ENCODE data around the gene EWSR1.
"Not testable (repeated sequence)": the region's sequence is repeated elsewhere in the genome, so short reads cannot be mapped to it uniquely, and the experiment has no call there.

EWSR1 gene

GRCh38 chr22:29243874-29244446, 24.1 kb upstream of the EWSR1 start:
- TF ChIP-seq CTCF (IDR thresholded peaks at IDR 0.05; ENCODE audit: borderline replicate concordance, control extremely low read depth, extremely low read depth, insufficient read depth, missing control alignments), result no peak
- DNase-seq (ENCODE audit: low spot score), result no peak
- in situ Hi-C loops (cut with MboI; ENCODE audit: low sequenced_read_pairs, unreplicated experiment), result loop anchor here (10.0 to 25.0 kb wide), 2 partner anchors 89 to 382 kb away; no protein-coding TSS in a partner anchor

- DNase-seq (ENCODE audit: low spot score), result no peak
- TF ChIP-seq CTCF (IDR thresholded peaks at IDR 0.05; ENCODE audit: borderline replicate concordance, control extremely low read depth, extremely low read depth, insufficient read depth, missing control alignments), result no peak
- in situ Hi-C loops (cut with MboI; ENCODE audit: low sequenced_read_pairs, unreplicated experiment), result loop anchor here (10.0 to 25.0 kb wide), 2 partner anchors 90 to 383 kb away; no protein-coding TSS in a partner anchor
Measured at GRCh38 chr22:29244785-29245625, 23.1 kb upstream of the EWSR1 start.

GRCh38 chr22:29245626-29246385, 22.3 kb upstream of the EWSR1 start:
- TF ChIP-seq CTCF (IDR thresholded peaks at IDR 0.05; ENCODE audit: borderline replicate concordance, control extremely low read depth, extremely low read depth, insufficient read depth, missing control alignments), result peak; percentile 97
- in situ Hi-C loops (cut with MboI; ENCODE audit: low sequenced_read_pairs, unreplicated experiment), result loop anchor here (10.0 to 25.0 kb wide), 2 partner anchors 91 to 384 kb away; no protein-coding TSS in a partner anchor
- DNase-seq (ENCODE audit: low spot score), result peak; percentile 87

DNA sequence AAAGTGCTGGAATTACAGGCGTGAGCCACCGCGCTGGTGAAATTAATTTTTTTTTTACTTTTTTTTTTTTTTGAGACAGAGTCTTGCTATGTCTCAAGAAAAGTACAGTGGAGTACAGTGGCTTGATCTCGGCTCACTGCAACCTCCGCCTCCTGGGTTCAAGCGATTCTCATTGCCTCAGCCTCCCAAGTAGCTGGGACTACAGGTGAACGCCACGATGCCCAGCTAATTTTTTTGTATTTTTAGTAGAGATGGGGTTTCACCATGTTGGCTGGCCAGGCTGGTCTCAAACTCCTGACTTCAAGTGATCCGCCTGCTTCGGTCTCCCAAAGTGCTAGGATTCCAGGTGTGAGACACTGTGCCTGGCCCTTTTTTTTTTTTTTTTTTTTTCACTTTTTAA, 20.2 kb upstream of the EWSR1 start:
- in situ Hi-C loops (cut with MboI; ENCODE audit: low sequenced_read_pairs, unreplicated experiment), result loop anchor here (10.0 to 25.0 kb wide), 2 partner anchors 93 to 386 kb away; no protein-coding TSS in a partner anchor
- DNase-seq (ENCODE audit: low spot score), result not testable (repeated sequence)

- no peak for TF ChIP-seq CTCF (IDR thresholded peaks at IDR 0.05; ENCODE audit: borderline replicate concordance, control extremely low read depth, extremely low read depth, insufficient read depth, missing control alignments)
- in situ Hi-C loops (cut with MboI; ENCODE audit: low sequenced_read_pairs, unreplicated experiment), result no loop called here
- DNase-seq (ENCODE audit: low spot score), result no peak
Measured at GRCh38 chr22:29251265-29251664, 16.8 kb upstream of the EWSR1 start.

- no peak for DNase-seq (ENCODE audit: low spot score)
- no peak for TF ChIP-seq CTCF (IDR thresholded peaks at IDR 0.05; ENCODE audit: borderline replicate concordance, control extremely low read depth, extremely low read depth, insufficient read depth, missing control alignments)
- in situ Hi-C loops (cut with MboI; ENCODE audit: low sequenced_read_pairs, unreplicated experiment), result no loop called here
Measured at GRCh38 chr22:29251981-29252911, 15.8 kb upstream of the EWSR1 start.

Data from GM13976 (cell line).